NCI-H2029 (cell line): ENCODE results near the gene CISD2.
"Not testable (repeated sequence)": the region's sequence is repeated elsewhere in the genome, so short reads cannot be mapped to it uniquely, and the experiment has no call there.

Experiments
- DNase-seq: peaks from one replicate; lab custom pipeline; 2025; lab: John Stamatoyannopoulos, UW

CISD2 gene

GRCh38 chr4:102868781-102869568 lies at the start of gene CISD2:
TSS of gene CISD2 (plus strand) at chr4:102868992. CDS start at chr4:102869085, 93 bp downstream.
- peak; percentile 87 for DNase-seq

GRCh38 chr4:102819100-102819499 lies 49.7 kb upstream of the CISD2 start:
- DNase-seq: not testable (repeated sequence)

- no peak for DNase-seq
These were observed 49.0 kb upstream of the CISD2 start for GRCh38 chr4:102819588-102820365.

GRCh38 chr4:102823464-102823863 lies 45.3 kb upstream of the CISD2 start:
- no peak for DNase-seq

GRCh38 chr4:102823897-102824296 lies 44.9 kb upstream of the CISD2 start:
- DNase-seq: no peak

GRCh38 chr4:102824398-102824797 lies 44.4 kb upstream of the CISD2 start:
- peak; percentile 6 for DNase-seq

- peak; percentile 12 for DNase-seq
These were observed 43.3 kb upstream of the CISD2 start for GRCh38 chr4:102825261-102826091.

- DNase-seq: no peak
These were observed 42.5 kb upstream of the CISD2 start for GRCh38 chr4:102826105-102826889.

GRCh38 chr4:102826890-102827673 lies 41.7 kb upstream of the CISD2 start, which contains the start of gene UBE2D3:
TSS of gene UBE2D3 (minus strand) at chr4:102827551. CDS start at chr4:102826508, 1,043 bp downstream.
- peak; percentile 88 for DNase-seq

GRCh38 chr4:102827674-102828496 lies 40.9 kb upstream of the CISD2 start:
- DNase-seq: peak; percentile 99

- DNase-seq: no peak
These were observed 40.3 kb upstream of the CISD2 start for GRCh38 chr4:102828497-102828808.

GRCh38 chr4:102829803-102830202 lies 39.0 kb upstream of the CISD2 start:
- DNase-seq: no peak

- no peak for DNase-seq
These were observed 36.7 kb upstream of the CISD2 start for GRCh38 chr4:102832105-102832504.

GRCh38 chr4:102832667-102833066 lies 36.1 kb upstream of the CISD2 start:
- DNase-seq: no peak

- no peak for DNase-seq
These were observed 32.2 kb upstream of the CISD2 start for GRCh38 chr4:102836596-102836995.

GRCh38 chr4:102842367-102842766 lies 26.4 kb upstream of the CISD2 start:
- no peak for DNase-seq

- no peak for DNase-seq
These were observed 25.5 kb upstream of the CISD2 start for GRCh38 chr4:102843273-102843672.

- DNase-seq: no peak
These were observed 24.9 kb upstream of the CISD2 start for GRCh38 chr4:102843938-102844337.

- no peak for DNase-seq
These were observed 21.1 kb upstream of the CISD2 start for GRCh38 chr4:102847687-102848086.

- DNase-seq: no peak
These were observed 19.1 kb upstream of the CISD2 start for GRCh38 chr4:102849579-102850104.
